K562 (cell line): ENCODE data around the gene RPEL1. TPM values are rescaled to one million over a fixed set of nuclear protein-coding genes. Genes with fewer than 3 reads are reported as not detected.

Source experiments
- ATAC-seq: fragments of 200-7000 bp; cut with Tn5 transposase; 3 replicates; pipeline ENCODE4 v1.9.1; 2020; ENCODE audit warnings: moderate library complexity
- BruUV-seq: library from RNA; stranded (reverse); fragments of 400-500 nt; replicated peaks from 2 replicates; lab custom pipeline; 2021; lab: Mats Ljungman, UMichigan
- CTCF ChIA-PET: fragments of 300-600 bp; formaldehyde crosslinking; extraction: SDS; loops from one replicate; lab custom pipeline; 2021; ENCODE audit warnings: low intra/inter-chr PET ratio; lab: Yijun Ruan, JAX
- POLR2A ChIA-PET: fragments of 300-600, 350-650 bp; sonication (Branson Sonifier 250); formaldehyde crosslinking; extraction: SDS; loops from one replicate; lab custom pipeline; 2021; ENCODE audit warnings: antibody characterized with exemption, inconsistent platforms; lab: Yijun Ruan, JAX
- DNase-seq, 4 experiments: peaks; one replicate each; pipeline versions ENCODE4 v3.0.0 to v3.0.0-alpha.2; 2011 to 2018; ENCODE audit warnings: low spot score in 3 of 4, mixed read lengths in 3 of 4; ENCODE audit errors: extremely low read depth in 1 of 4
- FAIRE-seq: peaks from 2 replicates; lab custom pipeline; 2011; peaks lifted over from hg19 to GRCh38; lab: Jason Lieb, UNC
- H2AFZ ChIP-seq: 2 replicates; pipeline ENCODE4 v1.6.0; 2011; ENCODE audit warnings: low read depth, low read length, control low read depth, inconsistent platforms
- H3K27ac ChIP-seq: fragments of 200-600 bp; 3 replicates; pipeline ENCODE4 v1.8.0; 2011; ENCODE audit warnings: low read depth, mild to moderate bottlenecking, control low read depth, inconsistent platforms, low read length, moderate library complexity, mixed read lengths; ENCODE audit errors: extremely low read depth
- H3K27me3 ChIP-seq, 2 experiments: fragments of 300-600 bp in 1 of 2; 2 replicates in 1 of 2; 3 replicates in 1 of 2; pipeline versions ENCODE4 v1.6.0 to v1.8.0; 2011; ENCODE audit warnings: inconsistent platforms in 2 of 2, low read length in 2 of 2, mild to moderate bottlenecking in 1 of 2, mixed read lengths in 1 of 2, moderate library complexity in 1 of 2; ENCODE audit not compliant: control insufficient read depth in 2 of 2, insufficient read depth in 2 of 2
- H3K36me3 ChIP-seq: fragments of 300-600 bp; 3 replicates; pipeline ENCODE4 v1.8.0; 2011; ENCODE audit warnings: mild to moderate bottlenecking, low read length, inconsistent platforms; ENCODE audit not compliant: control insufficient read depth, insufficient read depth
- H3K4me1 ChIP-seq, 2 experiments: fragments of 200-600 bp in 1 of 2; replicated peaks in 1 of 2; 2 replicates in 1 of 2; 3 replicates in 1 of 2; pipeline versions ENCODE4 v1.5.1 to v1.8.0; 2011; ENCODE audit warnings: inconsistent platforms in 2 of 2, low read length in 2 of 2, mild to moderate bottlenecking in 1 of 2, mixed read lengths in 1 of 2, moderate library complexity in 1 of 2; ENCODE audit not compliant: control insufficient read depth in 2 of 2, insufficient read depth in 2 of 2
- H3K4me2 ChIP-seq: 2 replicates; pipeline ENCODE4 v1.6.1; 2011; ENCODE audit warnings: low read length, control low read depth, inconsistent platforms, mixed read lengths; ENCODE audit not compliant: insufficient read depth
- H3K4me3 ChIP-seq: fragments of 200-600 bp; sonication (generic), shearing (Covaris generic); 2 replicates; pipeline ENCODE4 v1.5.1; 2016; ENCODE audit warnings: control low read depth, inconsistent platforms
- H3K79me2 ChIP-seq: fragments of 200-600 bp; 3 replicates; pipeline ENCODE4 v1.8.0; 2011; ENCODE audit warnings: low read length, inconsistent platforms; ENCODE audit not compliant: control insufficient read depth, insufficient read depth
- H3K9ac ChIP-seq, 2 experiments: 2 replicates each; pipeline versions ENCODE4 v1.6.0 to v1.6.1; 2011; ENCODE audit warnings: low read depth in 2 of 2, low read length in 2 of 2, control low read depth in 1 of 2, inconsistent platforms in 1 of 2, mild to moderate bottlenecking in 1 of 2, mixed read lengths in 1 of 2; ENCODE audit not compliant: insufficient read depth in 1 of 2
- H3K9me1 ChIP-seq: one replicate; pipeline ENCODE4 v1.6.0; 2011; ENCODE audit warnings: inconsistent platforms, mild to moderate bottlenecking, low read length, moderate library complexity; ENCODE audit not compliant: control insufficient read depth, insufficient read depth
- H3K9me3 ChIP-seq: replicated peaks from 2 replicates; pipeline ENCODE4 v1.5.1; 2011; ENCODE audit warnings: low read depth, low read length, inconsistent platforms; ENCODE audit not compliant: control insufficient read depth, insufficient read depth
- H4K20me1 ChIP-seq: replicated peaks from 2 replicates; pipeline ENCODE4 v1.6.1; 2011; ENCODE audit warnings: low read length, inconsistent platforms, mixed read lengths; ENCODE audit not compliant: control insufficient read depth, insufficient read depth
- E2F6 ChIP-seq, 2 experiments: IDR thresholded peaks; 2 replicates each; pipeline ENCODE4 v1.6.1; 2011; ENCODE audit warnings: borderline replicate concordance in 1 of 2, control low read depth in 1 of 2, low read depth in 1 of 2, low read length in 1 of 2, mild to moderate bottlenecking in 1 of 2, mixed read lengths in 1 of 2, moderate library complexity in 1 of 2; ENCODE audit not compliant: insufficient read depth in 1 of 2, insufficient read length in 1 of 2, poor library complexity in 1 of 2, severe bottlenecking in 1 of 2; ENCODE audit errors: extremely low read depth in 1 of 2
- MEF2D ChIP-seq: conservative IDR thresholded peaks from 2 replicates; pipeline ENCODE4 v1.6.1; 2016; ENCODE audit warnings: low read depth, missing genetic modification characterization, missing compliant biosample characterization
- SMARCC2 ChIP-seq: fragments of 450-650 bp; IDR thresholded peaks from 2 replicates; pipeline ENCODE4 v1.6.1; 2017; ENCODE audit warnings: antibody characterized with exemption, moderate library complexity, mild to moderate bottlenecking, low read depth
- ZKSCAN3 ChIP-seq: fragments of 250-450 bp; sonication (Bioruptor Pico); IDR thresholded peaks from 2 replicates; pipeline ENCODE4 v1.4.0; 2020
- in situ Hi-C: fragments of 300-500 bp; cut with MboI; formaldehyde crosslinking; loops from 4 replicates; pipeline ENCODE4 v1.15.0; 2018; ENCODE audit warnings: inconsistent platforms, mixed read lengths
- intact Hi-C: fragments of 100-400 bp; cut with micrococcal nuclease; formaldehyde crosslinking; loops from 2 replicates; pipeline ENCODE4 v1.14.2; 2022
- polyA plus RNA-seq, 8 experiments: library from polyadenylated mRNA; depleted of rRNA in 4 of 8; stranded (reverse) in 5 of 8; unstranded in 3 of 8; fragments of >200 nt; fragmentation: Nextera tagmentation in 2 of 8; fragmentation: Illumina TruSeq in 1 of 8; extraction: Ambion mirVana in 2 of 8; extraction: Trizol in 1 of 8; gene quantifications; 2 replicates each; pipeline versions ENCODE4 v1.2.1 to v1.2.3, GENCODE V29; 2011 to 2014; ENCODE audit warnings: inconsistent platforms in 1 of 8, missing spikeins in 1 of 8
- total RNA-seq, 7 experiments: library from RNA; depleted of rRNA in 6 of 7; stranded (reverse); fragments of >200 nt in 6 of 7; fragmentation: Illumina TruSeq in 2 of 7; extraction: Trizol in 2 of 7; gene quantifications; 2 replicates each; pipeline versions ENCODE4 v1.2.1 to v1.2.3, GENCODE V29; 2011 to 2021; ENCODE audit warnings: low replicate concordance in 1 of 7
- TF ChIP-seq, protein P1 (sequence below): fragments of 250-450 bp; sonication (Bioruptor Pico); IDR thresholded peaks from 2 replicates; pipeline ENCODE4 v1.4.0; 2020; ENCODE audit warnings: mild to moderate bottlenecking, moderate library complexity

RPEL1 gene
- total and polyA plus RNA-seq, 9 of the 15 experiments (the other 6 are each of a cell fraction or from before 2014, with no cell fraction given), result 0.04 to 0.15 (median 0.07) TPM; not detected in 4

- Histone ChIP-seq H2AFZ (no peak overlapping the region), H3K9ac (no peak overlapping the region), H3K36me3 (no peaks in the 10 kb centered on the region), H4K20me1 (no peaks in the 10 kb centered on the region), H3K9me1 (no peaks in the 10 kb centered on the region), H3K4me1 (peaks cover 0 to 4% of the 10 kb centered on the region in 2 experiments; a peak in 1 of 5 replicates), H3K27ac (no peak overlapping the region), H3K79me2 (no peaks in the 10 kb centered on the region), H3K27me3 (no peaks in the 10 kb centered on the region), H3K4me3 (no peak overlapping the region), H3K4me2 (no peak overlapping the region), H3K9me3 (no peaks in the 10 kb centered on the region)
- in situ Hi-C loops, result no loop called here
- ATAC-seq, result no peak
- DNase-seq, result no peak
- no peak for FAIRE-seq
- no TSS peak for BruUV-seq
- TF ChIP-seq, protein P1, sequence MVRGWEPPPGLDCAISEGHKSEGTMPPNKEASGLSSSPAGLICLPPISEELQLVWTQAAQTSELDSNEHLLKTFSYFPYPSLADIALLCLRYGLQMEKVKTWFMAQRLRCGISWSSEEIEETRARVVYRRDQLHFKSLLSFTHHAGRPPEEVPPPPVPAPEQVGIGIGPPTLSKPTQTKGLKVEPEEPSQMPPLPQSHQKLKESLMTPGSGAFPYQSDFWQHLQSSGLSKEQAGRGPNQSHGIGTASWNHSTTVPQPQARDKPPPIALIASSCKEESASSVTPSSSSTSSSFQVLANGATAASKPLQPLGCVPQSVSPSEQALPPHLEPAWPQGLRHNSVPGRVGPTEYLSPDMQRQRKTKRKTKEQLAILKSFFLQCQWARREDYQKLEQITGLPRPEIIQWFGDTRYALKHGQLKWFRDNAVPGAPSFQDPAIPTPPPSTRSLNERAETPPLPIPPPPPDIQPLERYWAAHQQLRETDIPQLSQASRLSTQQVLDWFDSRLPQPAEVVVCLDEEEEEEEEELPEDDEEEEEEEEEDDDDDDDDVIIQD (CRISPR knock-in tag), result no peak
- TF ChIP-seq SMARCC2, result no peak
- no peak for TF ChIP-seq ZKSCAN3
- TF ChIP-seq MEF2D (tag), result no peak
- no peak for TF ChIP-seq E2F6 (IDR thresholded peaks at IDR 0.05; ENCODE audit: borderline replicate concordance in 1 of 2, extremely low read depth in 1 of 2, insufficient read depth in 1 of 2, insufficient read length in 1 of 2, low read depth in 1 of 2, low read length in 1 of 2, poor library complexity in 1 of 2, severe bottlenecking in 1 of 2)
- POLR2A ChIA-PET, result interaction anchor here (0.6 kb wide), 1 partner anchor 34 kb away, joined by 3 read pairs; no protein-coding TSS in a partner anchor
- CTCF ChIA-PET, result no interaction called here
- intact Hi-C loops, result no loop called here
These were observed 19.7 kb upstream of the RPEL1 start for GRCh38 chr10:103225939-103226338.
